Astrocyte (in vitro differentiated cells and primary cell): ENCODE measurements around the gene ENAM.

Experiments used
- CTCF ChIP-seq: IDR thresholded peaks from 2 replicates; pipeline ENCODE4 v1.5.1; 2011; ENCODE audit warnings: low read depth, mild to moderate bottlenecking, inconsistent platforms, low read length, moderate library complexity; ENCODE audit not compliant: insufficient read depth
- EZH2 ChIP-seq: IDR thresholded peaks from 2 replicates; pipeline ENCODE4 v1.6.1; 2012; ENCODE audit warnings: mild to moderate bottlenecking, low read length, inconsistent platforms; ENCODE audit not compliant: insufficient read depth

GRCh38 chr4:70589785-70590184 is 38.8 kb upstream of the ENAM start:
- no peak for TF ChIP-seq EZH2
- no peak for TF ChIP-seq CTCF
